Left renal pelvis (tissue), 4 donors: ENCODE measurements around the gene MAP1LC3C. TPM values are rescaled to one million over a fixed set of nuclear protein-coding genes. Genes with fewer than 3 reads are reported as not detected.

Source experiments
- DNase-seq, 4 donors: peaks; one replicate each; pipeline ENCODE4 v3.0.0-alpha.2; 2013; ENCODE audit warnings: low read depth in 4 of 4, low spot score in 3 of 4
- polyA plus RNA-seq, 4 donors: library from polyadenylated mRNA; unstranded; fragments of 120-200 nt; gene quantifications; one replicate each; pipeline ENCODE4 v1.2.1, GENCODE V29; 2013; ENCODE audit not compliant: insufficient read length in 4 of 4

The MAP1LC3C gene
- 1 to 10 TPM in 3 of 4 donors, under 1 TPM in 1; 0.70 to 3.4 (median 1.3) TPM for polyA plus RNA-seq

DNA sequence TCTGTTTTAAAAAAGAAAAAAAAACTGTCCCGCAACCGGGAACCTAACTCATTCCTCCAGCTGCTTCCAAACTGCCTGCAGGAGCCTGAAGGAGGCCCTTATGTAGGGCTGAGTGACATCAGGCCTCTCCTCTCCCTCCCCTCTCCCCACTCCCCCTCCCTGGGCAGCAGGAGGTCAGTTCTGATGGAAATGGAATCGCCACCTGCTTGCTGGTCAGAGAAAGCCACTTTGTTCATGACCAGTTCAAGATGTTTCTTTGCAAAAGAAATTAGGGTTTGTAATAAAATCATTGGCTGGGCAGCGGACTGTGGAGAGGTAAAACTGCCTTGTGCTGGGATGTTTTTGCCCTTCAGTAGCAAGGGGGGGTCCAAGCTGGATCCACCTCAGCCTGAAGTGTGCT lies at the start of gene MAP1LC3C:
MAP1LC3C (minus strand) TSS at position 73 of the 400 bp plus-strand sequence. CDS start 90 bp downstream, outside the sequence.
- DNase-seq = no peak

DNA sequence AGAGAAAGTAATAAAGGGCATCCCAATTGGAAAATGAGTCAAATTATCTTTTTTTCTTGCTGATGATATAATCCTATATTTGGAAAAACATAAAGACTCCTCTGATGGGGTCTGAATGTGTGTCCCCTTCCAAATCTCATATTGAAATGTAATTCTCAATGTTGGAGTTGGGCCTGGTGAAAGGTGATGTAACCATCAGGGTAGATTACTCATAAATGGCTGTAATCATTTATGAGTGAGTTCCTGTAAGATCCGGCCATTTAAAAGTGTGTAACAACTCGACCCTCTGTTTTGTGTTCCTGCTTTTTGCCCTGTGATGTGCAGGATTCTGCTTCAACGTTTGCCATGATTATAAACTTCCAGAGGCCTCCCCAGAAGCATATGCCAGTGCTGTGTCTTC lies 44.3 kb upstream of the MAP1LC3C start:
- DNase-seq = no peak

DNA sequence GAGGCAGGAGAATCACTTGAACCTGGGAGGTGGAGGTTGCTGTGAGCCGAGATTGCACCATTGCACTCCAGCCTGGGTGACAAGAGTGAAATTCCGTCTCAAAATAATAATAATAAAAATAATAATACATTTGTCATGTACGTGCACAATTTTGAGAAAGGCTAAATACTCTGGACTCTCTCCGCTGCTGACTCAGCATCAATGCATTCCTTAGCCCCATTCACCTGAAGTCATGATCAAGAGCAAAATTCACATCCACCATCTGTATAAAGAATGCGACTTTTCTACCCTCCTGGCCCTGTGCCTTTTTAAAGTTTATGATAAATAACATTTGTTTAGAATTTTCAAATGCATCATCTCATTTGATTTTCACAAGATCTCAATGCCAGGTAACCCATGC lies 35.5 kb upstream of the MAP1LC3C start:
- no peak for DNase-seq

DNA sequence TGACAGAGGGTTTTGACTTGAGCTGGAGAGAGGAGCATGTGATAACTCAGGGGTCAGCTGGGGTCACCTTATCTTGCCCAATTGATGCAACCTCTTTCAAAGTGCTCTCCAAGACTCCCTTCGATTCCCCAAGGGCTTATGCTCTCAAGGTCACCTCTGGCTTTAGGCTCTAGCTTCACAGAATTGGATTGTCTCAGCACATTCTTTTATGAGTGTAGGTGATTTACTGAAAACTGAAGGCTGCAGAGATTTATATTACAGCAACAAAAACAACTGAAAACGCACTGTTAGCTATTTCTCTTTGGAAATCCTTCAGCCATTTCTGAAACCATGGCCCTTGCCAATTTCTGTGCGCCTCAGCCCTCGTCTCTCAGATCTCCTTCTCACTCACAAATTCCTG lies 34.5 kb upstream of the MAP1LC3C start:
- DNase-seq = peak in 1 of 4 donors; percentile 24

DNA sequence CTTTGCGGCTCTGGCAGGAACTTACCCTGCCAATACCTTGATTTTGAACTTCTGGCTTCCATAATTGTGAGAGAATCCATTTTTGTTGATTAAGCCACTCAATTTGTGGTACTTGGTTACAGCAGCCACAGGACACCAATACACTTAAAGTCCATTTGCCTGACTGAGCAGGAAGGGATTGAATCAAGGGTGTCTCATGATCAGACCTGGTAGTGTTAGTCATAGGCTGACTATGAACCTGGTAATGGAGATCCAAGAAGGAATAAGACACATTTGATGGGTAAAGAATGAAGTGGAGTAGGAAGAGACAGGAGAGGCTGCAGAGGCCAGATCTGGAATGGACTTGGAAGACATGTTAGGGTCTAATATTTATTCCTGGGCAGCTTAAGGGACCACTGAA lies 31.2 kb upstream of the MAP1LC3C start:
- no peak for DNase-seq

DNA sequence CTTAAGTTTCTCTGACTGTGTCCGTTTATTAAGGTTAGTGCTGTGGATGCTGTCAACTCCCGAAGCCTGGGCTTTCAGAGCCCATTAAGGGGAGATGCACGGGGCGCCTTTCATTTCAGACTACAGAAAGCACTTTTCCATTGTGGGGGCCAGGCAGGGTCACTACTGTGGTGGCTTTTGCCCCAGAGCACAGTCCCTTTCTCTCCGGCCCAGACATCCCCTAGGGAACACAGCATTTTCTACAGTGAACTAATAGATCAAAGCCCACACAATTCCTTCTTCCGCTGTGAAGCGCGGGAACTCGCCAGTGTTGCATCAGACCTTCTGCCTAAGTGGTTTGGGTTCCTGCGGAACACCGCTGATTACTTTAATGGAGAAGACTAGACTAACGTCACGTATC lies 26.8 kb upstream of the MAP1LC3C start:
- no peak for DNase-seq

DNA sequence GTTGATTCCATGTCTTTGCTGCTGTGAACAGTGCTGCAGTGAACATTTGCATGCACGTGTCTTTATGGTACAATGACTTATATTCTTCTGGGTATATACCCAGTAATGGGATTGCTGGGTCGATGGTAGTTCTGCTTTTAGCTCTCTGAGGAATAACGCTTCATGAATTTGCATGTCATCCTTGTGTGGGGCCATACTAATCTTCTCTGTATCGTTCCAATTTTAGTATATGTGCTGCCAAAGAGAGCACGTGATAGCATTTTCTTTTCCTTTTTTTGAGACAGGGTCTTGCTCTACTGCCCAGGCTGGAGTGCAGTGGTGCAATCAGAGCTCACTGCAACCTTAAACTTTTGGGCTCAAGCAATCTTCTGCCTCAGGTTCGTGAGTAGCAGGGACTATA lies 24.9 kb upstream of the MAP1LC3C start:
- no peak for DNase-seq

DNA sequence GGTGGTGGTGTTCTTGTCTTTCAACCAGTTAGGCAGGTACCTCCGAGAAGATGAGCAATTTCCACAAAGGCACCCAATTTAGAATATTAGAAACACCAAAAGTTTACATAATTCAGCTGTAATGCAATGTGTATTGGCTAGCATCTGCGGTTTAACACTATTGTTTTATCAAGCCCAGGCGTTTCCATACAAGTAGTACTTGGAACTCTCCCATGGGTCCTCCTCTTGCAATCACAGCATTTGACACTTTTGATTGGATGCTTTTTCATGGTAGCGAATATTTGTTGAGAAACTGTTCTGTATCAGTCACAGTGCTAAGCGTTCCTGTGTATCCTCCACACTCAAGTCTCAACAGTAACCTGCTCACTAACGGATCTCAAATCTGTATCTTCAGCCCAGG lies 20.1 kb upstream of the MAP1LC3C start:
- no peak for DNase-seq

DNA sequence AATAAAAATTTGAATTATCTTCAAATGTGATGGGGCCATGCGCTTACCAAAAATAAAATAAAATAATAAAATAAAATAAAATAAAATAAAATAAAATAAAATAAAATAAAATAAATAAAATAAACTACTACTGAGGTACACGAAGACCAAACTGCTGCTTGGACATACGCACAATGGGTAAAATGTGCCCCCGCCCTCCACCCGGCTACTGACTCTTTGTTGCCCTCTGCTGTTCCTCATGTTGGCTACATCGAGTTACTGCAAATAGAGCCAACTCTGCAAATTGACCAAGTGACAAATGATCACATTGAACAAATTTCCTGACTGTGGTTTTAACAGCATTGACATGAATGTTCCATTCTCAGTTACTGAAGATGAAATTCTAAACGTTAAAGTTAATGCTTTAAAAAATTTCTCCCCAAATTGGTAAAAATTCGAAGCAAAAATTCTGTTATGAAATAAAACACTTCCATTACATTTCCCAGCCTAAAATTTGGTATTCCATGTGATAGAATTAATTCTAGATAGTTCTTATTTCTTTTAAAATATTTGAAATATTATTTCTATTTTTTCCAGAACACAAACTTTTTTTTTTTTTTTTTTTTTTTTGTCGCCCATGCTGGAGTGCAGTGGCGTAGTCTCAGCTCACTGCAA lies 18.8 kb upstream of the MAP1LC3C start:
- no peak for DNase-seq

DNA sequence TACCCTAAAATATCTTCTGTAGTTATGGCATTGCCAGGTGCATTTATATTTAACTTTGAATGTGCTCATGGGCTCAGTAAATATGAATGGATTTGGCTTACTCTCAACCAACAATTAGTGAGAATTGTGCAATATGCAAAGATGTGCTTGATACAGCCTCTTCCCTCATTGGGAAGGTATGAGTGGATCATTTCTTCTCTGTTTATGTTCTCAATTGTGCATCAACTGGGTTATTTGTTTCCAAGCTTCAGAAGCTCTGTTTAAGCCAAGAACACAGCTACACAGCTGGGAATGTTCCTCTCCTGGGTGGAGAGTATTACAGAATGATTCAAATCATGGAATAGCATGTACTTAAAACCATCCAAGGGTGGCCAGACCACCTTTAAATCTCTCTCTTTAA lies 17.6 kb upstream of the MAP1LC3C start:
- DNase-seq = no peak

DNA sequence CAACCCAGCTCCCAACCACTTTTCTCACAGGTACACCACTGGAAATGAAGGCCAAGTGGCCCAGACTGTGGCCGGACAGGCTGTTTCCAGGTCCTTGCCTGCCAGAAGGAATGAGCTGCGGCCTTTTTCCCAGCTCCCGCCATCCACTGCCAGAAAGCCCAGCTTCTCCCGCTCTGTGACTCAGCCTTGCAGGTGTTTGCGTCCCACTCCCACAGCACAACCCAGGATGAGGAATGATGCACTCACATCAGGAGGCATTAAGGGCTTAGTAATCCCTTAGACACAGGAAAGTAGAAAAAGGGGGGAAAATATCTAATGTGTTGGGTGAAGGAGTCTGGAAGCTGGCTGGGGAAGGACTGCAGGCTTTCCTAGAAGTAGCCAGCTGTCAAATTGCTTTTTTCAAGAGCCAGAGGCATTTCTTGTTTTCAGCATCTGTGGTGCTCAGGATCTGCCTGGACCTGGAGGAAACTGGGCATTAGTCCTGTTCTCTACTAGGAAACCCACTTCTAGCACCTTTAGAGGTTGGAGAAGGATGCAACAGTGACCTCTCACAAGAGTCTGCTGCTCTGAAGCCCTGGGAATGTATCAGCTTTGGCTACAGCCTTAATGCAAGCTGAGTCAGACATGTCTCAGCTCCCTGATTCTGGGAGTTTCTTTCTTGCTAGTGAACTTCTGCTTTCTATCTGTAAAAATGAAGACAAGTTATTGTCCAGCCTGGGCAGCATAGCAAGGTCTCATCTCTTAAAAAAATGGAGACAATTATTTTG lies 13.2 kb upstream of the MAP1LC3C start:
- DNase-seq = no peak

DNA sequence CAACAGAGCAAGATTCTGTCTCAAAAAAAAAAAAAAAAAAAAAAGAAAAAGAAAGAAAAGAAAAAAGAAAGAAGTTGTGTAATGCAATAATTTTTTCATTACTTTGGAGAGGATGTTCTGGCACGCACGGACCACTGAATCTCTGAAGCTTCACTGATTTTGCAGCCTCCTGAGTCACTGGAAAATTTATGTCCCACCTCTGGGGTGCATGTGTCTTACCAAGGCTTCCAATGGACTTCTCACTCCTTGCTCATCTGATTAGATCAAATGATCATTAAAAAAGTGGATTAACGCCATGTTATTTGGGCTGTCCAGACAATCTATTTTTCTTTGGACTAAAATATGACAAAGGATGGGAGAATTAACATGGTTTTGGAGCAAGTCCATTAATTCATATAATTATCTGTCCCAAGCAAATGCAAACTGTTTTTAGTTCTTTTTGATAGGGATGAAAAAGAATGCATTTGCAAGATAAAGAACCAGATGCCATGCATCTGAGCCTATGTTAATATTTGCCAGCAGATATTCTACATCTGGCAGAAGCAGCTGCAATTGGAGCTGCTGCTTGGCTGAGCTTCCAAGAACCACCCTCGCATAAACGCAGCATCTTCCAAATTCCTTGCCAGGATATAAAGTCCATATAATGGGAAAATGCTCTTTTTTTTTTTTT lies 10.1 kb upstream of the MAP1LC3C start:
- DNase-seq = no peak

DNA sequence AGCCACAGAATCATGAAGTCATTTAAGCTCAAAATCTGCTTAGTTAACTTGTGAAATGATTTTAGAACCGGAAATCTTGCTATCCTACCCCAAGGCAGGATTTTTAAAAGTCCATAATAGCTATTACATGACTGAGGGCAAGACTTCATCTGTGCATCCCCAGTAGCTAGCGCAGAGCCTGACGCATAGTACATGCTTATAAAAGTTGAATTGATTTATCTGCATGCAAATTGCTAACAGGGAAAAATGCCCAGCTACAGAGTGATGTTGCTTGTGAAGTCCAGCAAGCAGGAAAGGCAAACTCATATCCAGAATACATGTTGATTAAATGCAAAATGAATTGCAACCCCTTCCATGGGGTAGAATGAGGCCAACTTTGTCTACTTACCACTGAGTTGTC lies 8.1 kb upstream of the MAP1LC3C start:
- DNase-seq = no peak

DNA sequence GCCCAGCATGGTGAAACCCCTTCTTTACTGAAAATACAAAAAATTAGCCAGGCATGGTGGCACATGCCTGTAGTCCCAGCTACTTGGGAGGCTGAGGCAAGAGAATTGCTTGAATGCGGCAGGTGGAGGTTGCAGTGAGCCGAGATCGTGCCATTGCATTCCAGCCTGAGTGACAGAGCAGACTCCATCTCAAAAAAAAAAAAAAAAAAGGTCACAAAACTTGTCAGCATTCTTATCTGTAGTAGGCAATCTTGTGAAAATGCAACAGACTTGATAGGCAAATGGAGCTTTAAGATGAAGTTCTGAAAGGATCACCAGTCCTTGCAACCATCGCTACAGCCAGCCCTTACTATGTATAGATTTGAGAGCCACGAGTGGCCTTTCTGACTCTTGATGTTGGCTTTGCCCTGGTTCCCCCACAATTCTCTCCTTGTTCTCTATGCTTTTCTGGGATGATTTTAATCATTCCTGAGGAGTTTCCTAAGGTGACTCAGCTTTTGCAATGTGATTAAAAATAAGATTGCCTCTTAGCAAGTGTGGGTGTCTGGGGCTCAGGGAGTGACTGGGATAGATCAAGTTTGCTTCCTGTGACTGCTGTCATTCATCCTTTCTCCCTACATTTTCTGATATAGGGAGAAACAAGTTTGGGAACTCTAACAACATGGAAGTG lies 7.1 kb upstream of the MAP1LC3C start:
- DNase-seq = no peak

DNA sequence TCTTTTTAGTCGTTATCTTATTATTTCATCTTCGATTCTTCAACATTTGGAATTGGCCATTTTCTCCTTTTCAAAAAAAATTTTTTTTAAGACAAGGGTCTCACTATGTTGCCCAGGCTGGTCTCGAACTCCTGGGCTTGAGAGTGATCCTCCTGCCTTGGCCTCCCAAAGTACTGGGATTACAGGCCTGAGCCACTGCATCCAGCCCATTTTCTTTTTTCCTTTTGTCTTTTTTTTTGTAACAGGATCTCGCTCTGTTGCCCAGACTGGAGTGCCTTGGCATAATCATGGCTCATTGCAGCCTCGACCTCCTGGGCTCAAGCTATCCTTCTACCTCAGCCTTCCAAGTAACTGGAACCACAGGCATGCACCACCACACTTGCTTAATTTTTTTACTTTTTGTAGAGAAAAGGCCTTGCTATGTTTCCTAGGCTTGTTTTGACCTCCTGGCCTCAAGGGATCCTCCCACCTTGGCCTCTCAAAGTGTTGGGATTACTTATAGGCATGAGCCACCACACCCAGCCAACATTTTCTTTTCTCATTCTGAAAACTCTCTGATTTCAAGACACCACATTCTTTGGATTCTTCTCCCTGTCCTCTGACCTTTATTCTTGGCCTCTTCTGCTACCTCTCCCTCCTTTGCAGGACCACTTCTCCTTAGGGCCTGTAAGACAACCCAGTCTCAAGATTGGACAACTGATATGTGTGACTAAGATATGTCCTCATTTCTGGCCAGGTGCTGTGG lies 6.0 kb upstream of the MAP1LC3C start:
- no peak for DNase-seq

DNA sequence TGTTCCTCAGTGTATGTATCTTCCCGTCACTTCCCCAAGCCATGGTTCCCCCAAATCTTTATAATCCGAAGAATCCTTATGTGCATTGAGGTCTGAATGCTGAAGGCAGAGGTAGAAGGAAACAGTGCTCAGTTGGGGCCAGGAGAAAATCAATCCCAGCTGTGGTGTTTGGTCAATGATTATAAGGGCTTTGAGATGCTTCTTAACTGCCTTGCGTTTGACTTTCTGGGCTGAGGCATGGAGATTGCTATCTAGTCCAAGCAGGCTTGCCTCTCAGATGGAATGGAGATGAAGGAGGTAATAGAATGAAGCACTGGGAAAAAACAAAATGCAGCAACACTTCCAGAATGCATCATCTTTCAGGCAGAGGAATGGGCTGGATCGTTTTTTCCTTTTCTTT lies 3.6 kb upstream of the MAP1LC3C start:
- no peak for DNase-seq

DNA sequence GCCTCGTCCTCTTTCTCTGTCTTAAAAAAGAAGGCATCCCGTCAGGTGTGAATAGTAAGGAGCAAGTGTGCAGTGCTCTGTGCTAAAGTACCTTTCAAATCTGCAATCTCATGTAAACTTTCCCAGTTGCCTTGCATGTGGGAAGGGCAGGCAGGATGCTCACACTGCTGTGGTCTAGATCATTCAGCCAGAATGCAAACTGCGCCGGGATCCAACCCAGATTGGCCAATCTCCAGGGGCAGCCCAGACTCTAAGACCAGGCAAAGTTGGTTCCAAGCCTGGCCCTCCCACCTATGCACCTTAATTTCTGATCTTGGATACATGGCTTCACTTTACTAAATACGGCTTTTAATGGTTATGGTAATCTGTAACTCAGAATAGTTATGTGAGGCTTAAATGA lies 3.2 kb upstream of the MAP1LC3C start:
- DNase-seq = no peak

DNA sequence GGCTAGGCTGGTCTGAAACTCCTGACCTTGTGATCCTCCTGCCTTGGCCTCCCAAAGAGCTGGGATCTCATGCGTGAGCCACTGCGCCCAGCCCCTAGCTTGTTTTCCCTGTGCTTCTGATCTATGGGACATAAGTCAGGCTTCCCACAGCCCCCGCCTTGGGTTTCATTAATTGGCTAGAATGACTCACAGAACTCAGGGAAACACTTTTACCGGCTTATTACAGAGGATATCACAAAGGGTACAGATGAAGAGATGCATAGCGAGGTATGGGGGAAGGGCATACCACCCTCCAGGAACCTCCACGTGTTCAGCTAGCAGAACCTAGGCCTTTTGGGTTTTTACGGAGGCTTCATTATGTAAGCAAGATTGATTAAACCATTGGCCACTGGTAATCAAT lies 1.5 kb upstream of the MAP1LC3C start:
- no peak for DNase-seq

DNA sequence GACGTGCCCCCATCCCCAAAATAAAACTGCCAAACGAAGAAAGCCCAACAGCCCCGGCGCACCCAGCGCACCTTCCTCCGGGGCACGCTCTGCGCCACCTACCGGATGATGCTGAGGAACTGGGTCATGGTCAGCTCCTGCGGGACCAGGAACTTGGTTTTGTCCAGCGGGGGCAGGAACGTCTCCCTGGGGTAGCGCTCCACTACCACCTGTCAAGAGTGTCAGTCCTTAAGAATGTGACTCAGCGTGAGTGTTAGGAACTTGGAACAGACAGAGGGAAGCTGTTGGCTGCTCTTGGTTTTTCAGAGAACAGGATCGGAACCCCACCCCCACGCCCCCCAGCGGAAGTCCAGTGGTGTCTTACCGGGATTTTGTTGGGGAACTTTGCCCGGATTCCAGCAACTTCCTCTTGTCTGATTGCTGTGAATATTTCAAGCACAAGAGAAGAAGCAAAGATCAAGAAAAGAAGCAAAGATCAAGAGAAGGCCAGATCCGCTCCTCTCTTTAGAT lies 431 bp downstream of the MAP1LC3C start:
- peak in 1 of 4 donors; percentile 37 for DNase-seq

DNA sequence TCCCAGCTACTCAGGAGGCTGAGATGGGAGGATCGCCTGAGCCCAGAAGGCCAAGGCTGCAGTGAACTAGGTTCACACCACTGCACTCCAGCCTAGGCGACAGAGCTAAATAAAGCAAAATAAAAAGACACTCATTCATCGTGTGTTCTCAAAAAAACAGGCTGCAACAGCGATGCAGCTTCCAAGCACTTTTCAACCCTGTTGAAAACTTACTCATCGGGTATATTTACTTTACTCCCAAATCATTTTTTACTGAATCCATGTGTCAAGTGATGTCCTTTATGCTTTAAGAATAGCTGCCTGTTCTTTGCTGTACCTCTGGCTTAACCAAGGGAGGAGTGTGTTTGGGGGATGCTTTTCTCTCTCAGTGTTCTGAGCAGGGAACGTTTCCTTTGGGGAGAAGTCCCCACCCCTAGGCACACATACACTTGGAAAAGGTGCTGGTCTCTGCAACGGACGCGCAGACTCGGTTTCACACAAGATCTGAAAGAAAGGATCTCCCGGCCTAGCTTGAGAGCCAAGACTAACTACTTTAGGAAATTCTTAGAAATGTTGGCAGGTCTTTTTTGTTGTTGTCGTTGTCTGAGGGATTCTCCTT lies 1.4 kb downstream of the MAP1LC3C start:
- DNase-seq = no peak
